ENCODE measurements around the gene PAWR.
"Not testable (repeated sequence)": the region's sequence is repeated elsewhere in the genome, so short reads cannot be mapped to it uniquely, and the experiment has no call there.

Gene PAWR

GRCh38 chr12:79685068-79685467 is 5.7 kb downstream of the PAWR start:
- no peak for DNase-seq

- not testable (repeated sequence) for DNase-seq
Observed at GRCh38 chr12:79684338-79684737, 6.4 kb downstream of the PAWR start.

- DNase-seq: no peak
Observed at GRCh38 chr12:79682593-79682992, 8.2 kb downstream of the PAWR start.

GRCh38 chr12:79681008-79681590 is 9.7 kb downstream of the PAWR start:
- no peak for DNase-seq

GRCh38 chr12:79680051-79680450 is 10.7 kb downstream of the PAWR start:
- no peak for DNase-seq

- DNase-seq: no peak
Observed at GRCh38 chr12:79678306-79678705, 12.5 kb downstream of the PAWR start.

GRCh38 chr12:79677672-79678071 is 13.1 kb downstream of the PAWR start:
- DNase-seq: no peak

- no peak for DNase-seq
Observed at GRCh38 chr12:79676579-79676978, 14.2 kb downstream of the PAWR start.

GRCh38 chr12:79674629-79675028 is 16.1 kb downstream of the PAWR start:
- no peak for DNase-seq

- DNase-seq: no peak
Observed at GRCh38 chr12:79673354-79673753, 17.4 kb downstream of the PAWR start.

- DNase-seq: no peak
Observed at GRCh38 chr12:79668113-79668512, 22.7 kb downstream of the PAWR start.

- DNase-seq: no peak
Observed at GRCh38 chr12:79665212-79665887, 25.4 kb downstream of the PAWR start.

- DNase-seq: no peak
Observed at GRCh38 chr12:79664518-79664917, 26.2 kb downstream of the PAWR start.

GRCh38 chr12:79662046-79662811 is 28.5 kb downstream of the PAWR start:
- DNase-seq: no peak

- DNase-seq: no peak
Observed at GRCh38 chr12:79661629-79662028, 29.1 kb downstream of the PAWR start.

- DNase-seq: no peak
Observed at GRCh38 chr12:79659961-79660431, 30.8 kb downstream of the PAWR start.

- DNase-seq: no peak
Observed at GRCh38 chr12:79658221-79658620, 32.5 kb downstream of the PAWR start.

- no peak for DNase-seq
Observed at GRCh38 chr12:79657136-79657535, 33.6 kb downstream of the PAWR start.

- DNase-seq: no peak
Observed at GRCh38 chr12:79655036-79655435, 35.7 kb downstream of the PAWR start.

GRCh38 chr12:79652521-79652920 is 38.2 kb downstream of the PAWR start:
- no peak for DNase-seq

GRCh38 chr12:79650440-79650839 is 40.3 kb downstream of the PAWR start:
- DNase-seq: no peak

- no peak for DNase-seq
Observed at GRCh38 chr12:79648881-79649280, 41.9 kb downstream of the PAWR start.

- DNase-seq: not testable (repeated sequence)
Observed at GRCh38 chr12:79646843-79647242, 43.9 kb downstream of the PAWR start.

GRCh38 chr12:79645235-79645630 is 45.5 kb downstream of the PAWR start:
- no peak for DNase-seq
